NCI-H1417 (cell line): Measurements from ENCODE around the gene MFRP.

ENCODE experiments used
- DNase-seq, 3 experiments: peaks; one replicate each; lab custom pipeline; 2025; lab: John Stamatoyannopoulos, UW

Gene MFRP

DNA sequence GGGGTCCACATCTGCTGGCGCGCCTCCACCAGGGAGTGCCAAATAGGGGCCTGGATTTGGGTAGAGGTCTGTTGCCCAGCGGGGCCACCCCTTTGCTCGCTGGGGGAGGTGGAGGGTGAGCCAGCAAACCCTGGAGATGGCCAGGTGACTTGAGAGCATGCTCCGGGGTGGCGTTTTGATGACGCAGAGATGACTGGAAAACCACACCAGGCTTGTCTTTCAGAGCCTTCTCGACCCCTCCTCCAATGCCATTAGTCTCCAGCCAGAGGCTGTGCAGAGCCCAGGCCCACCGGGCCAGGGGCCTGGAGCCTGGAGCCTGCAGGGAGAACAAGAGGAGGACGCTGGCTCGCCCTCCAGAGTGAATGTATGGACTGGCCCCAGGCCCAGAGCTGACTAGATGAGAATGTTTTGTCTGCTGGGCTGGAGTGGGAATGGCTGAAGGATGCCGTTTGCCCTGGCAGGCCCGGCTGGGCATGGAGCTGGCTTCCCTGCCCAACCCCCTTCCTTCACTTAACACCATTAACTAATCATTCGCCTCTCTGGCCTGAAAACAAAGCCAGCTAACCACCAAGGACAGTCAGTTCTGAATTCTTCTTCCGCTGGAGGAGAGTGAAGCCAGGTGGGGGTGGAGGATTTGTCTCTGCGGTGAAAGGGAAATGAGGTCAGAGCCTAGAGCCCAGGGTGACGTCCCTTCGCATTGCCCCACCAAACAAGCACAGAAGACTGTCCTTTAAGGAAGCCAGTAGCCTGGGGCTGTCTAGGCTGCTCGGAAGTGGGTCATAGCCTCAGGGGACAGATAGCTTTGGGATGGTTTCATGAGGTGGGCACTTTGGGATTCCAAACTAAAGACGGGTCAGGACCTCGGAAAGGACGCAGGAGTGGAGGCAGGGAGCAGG, 28.0 kb downstream of the MFRP start:
- DNase-seq = no peak

DNA sequence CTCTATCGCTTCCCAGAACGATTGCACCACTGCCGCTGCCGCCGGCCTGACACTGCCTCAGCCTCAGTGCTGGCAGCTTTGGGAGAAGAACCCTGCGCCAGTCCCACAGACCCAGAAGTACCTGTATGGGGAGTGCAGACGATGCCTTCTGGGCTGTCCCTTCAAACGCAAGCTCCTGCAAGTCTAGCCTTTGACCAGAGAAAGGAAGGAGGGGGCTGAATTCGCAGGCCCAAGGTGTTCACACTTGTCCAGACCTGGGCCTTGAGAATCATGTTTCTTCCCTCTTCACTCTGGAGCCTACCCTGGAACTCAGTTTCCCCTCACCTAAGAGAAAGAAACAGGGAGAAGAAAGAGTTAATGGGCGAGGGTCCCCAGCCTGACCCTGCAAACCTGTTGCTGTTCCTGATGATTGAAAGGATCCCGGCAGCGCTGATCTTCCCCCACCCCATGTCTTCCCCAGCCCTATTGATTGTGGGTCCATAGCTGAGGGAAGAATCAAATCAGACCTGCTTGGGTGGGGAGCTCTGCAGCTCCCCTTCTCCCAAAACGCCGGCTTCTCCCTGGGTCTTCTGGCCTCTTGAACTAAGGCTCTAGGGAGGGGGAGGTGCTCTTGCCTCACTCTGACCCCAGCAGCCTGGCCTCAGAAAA, 28.8 kb downstream of the MFRP start:
- DNase-seq = no peak

DNA sequence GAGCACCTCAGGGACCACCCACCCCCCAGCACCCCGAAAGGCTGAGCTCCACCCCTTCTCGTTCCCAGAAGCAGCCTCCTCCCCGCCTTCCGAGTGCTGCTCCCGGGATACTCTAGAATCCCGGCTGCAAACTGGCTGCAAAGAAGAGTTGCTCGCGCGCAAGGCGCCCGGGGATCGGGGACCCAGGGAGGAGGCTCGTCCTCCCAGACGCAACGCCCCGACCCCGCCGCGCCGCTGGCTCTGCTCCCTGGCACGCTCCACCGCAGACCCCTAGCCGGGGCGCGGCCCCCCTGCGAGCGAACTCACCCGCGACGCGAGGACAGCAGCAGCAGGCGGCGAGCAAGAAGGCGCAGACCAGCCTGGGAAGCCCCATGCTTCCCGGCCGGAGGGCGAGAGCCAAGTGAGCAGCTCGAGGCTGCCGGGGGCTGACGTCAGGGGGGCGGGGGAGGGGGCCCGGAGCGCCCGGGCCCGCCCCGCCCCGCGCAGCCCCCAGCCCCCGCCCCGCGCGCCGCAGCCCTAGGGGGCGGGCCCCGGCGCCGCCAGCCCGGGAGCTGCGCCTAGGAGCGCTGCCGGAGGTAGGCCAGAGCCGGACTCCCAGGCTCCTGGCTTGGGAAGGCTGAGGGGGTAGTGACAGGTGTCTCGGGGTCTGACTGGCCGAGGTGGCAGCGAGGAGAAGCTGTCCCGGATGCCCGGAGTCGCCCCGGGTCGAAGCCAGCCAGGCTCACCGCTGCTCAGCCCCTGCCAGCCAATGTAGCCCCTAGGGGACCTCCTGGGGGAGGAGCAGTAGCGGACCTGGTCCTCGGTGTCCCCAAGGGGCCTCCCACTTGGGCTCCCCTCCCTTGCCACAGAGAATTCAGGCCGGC, 29.5 kb downstream of the MFRP start, which contains the start of gene MCAM:
Gene MCAM, minus strand, starts transcription at position 402 of the 863 bp plus-strand sequence. Its CDS starts 29 bp downstream, at position 373.
- peak in 2 of 3 experiments; percentile 73 to 77 for DNase-seq

DNA sequence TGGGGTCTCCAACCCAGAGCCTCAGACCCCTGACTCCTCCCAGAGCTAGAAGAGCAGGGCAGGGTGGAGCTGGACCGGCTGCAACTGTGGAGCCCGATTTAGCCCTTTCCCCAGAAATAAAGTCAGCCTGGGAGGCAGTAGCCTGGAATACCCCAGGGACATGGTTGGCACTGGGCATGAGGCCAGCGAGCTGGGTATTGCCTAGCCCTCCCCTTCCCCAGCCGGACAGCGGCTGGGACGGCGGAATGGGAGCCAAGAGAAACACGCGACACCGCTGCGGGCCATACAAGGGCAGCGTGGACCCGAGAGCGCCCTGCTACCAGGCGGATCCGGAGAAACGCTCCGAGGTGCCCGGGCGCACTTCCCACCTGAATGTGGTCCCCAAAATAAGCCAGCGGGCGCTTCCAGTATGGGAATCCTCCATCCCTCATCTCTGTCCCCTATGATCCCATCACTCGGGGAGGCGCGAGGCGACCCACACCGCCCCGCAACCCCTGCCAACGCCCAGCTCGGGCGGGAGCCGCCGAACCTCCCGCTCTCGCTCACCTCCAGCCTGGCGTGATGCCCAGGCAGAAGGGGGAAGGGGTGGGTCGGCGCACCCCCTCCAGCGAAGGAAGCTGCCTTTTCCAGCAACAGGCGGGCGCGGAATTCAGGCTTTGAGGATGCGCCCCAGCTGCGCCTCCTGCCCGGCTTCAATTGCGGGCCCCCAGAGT, 30.3 kb downstream of the MFRP start:
- DNase-seq = peak in 2 of 3 experiments; percentile 77 to 80

DNA sequence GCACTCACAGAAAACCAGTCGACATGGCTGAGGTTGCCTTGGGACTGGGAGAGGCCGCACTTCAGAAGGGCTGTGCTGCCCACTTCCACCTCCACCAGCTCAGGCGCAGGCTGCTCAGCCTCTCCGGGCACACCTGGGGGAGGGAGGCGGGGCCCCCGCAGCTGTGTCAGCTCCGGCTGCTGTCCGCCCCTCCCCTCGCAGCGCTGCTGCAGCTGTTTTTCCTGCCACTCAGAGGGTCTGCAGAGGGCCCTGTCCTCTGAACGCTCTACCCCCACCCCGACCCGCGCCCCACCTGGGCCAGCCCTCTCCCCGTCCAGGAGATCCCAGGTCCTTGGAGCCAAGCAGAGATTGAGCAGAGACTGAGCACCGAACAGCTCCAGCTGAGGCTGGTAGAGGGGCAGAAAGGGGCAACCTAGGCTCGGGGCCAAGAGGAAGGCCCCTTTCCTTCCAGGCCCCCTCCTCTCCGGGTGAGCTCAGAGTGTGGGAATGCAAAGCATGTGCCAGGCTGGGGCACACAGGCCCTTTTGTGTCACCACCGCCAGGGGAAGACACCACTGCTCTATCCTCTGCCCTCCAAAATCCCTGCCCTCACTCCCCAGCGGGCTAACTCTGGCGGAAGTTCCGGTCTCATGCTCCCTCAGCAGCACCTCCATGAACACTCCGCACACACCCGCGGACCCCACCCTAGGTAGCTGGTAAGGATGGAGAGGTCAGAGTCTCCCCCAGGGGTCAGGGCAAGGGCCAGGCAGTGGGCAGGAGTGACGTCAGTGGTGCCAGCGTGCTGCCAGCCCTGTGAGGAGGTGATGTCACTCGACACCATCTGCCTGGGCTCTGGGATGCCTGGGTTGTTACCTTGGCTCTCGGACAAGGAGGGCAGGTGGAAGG, 31.1 kb downstream of the MFRP start:
- DNase-seq = peak; percentile 36 to 80 (median 71)

DNA sequence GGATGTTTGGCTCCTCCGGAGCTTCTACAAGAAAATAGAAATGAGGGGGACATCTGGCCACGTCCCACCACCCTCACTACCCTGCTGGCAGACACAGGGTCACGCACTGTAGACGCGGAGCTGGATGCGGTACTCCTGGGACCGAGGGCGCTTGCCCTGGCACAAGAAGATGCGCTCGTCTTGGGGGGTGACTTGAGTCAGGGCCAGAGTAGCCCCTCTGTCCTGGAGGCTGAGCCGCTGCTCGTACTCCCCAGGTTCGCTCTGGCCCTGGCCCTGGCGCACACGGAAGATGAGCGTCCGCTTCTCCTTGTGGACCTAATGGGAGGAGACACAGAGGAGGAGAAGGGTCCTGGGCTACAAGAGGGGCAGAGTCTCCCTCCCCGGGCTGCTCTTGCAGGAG, 31.8 kb downstream of the MFRP start:
- DNase-seq = no peak

DNA sequence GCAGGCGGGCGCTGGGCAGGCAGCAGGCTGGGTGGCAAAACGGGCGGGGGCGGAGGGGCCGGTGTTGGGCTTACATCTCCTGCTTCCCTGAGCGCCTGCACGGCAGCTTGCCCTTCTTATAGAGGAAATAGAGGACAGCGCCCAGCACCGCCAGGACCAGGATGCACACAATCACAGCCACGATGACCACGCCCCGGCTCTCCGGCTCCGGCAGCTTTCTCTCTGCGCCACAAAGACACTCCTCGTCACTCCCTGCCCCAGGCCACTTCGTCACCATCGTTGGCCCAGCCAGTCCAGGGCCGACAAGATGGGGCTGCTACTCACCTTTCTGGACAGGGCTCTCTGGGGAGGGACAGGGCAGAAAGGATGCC, 35.8 kb downstream of the MFRP start:
- DNase-seq = no peak

DNA sequence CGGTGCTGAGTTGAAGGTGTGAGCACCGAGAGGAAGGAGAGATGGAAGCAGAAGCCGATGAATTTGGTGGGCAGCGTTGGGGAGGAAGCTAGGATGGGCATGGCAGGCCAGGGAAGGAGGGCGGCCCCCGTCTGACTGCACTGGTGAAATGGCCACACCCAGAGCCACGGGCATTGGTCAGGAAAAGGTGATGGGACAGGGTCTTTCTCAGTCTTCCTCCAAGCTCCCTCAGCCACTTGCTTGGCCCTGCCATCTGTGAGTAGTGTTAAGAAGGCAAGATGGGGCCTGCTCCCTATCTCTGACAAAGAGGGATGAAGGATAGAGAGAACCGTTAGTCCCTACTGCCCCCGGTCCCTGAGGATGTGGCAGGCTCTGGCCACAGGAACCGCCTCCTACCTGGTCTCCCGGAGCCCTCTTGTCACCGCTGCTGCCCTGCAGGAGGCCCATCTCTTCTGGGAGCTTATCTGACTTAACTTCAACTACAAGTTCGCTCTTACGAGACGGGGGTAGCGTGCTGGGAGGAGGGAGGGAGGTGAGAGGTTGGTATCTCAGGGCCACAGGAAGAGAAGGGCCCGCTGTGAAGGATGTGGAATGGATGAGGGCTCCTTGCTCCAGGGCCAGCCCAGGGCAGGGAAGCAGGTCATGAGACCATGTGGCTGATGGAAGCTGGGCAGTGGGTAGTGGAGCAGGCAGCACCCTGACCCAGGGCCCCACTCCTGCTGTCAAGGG, 36.4 kb downstream of the MFRP start:
- no peak for DNase-seq

DNA sequence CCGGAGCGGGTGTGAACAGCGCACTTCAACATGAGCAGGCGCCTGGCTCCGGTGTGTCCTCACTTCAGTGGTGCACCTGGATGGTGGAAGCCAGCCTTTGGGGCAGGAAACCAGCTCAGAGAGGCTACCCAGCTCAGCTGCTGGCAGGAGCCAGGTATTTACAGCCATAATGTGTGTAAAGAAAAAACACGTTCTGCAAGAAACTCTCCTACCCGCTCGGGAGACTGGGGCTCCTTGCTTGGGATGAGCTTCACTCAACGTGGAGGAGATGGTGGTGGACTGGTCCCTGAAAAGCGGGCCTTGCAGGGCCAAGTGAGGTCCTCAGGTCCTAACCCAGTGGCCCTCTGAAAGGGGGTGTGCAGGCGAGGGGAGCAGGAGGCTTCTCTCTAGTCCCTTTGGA, 37.1 kb downstream of the MFRP start:
- DNase-seq = no peak

DNA sequence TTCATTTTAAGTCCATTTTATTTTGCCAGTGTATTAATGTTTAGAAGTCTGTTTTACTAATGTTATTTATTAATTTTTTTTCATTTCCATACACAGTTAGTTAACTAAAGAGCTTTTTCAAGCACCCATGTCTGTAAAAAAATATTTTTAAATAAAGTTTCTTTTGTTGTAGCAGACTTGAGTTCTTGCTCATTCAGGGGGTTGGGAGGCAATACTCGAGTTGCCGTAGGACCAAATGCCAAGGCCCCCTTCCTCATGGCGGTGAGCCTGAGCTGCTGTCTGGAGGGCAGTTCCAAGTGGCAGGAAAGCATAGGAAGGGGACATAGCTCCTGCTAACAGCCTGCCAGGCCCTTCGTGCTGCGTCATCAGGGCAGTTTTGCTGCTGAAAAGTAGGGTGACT, 38.5 kb downstream of the MFRP start:
- no peak for DNase-seq

DNA sequence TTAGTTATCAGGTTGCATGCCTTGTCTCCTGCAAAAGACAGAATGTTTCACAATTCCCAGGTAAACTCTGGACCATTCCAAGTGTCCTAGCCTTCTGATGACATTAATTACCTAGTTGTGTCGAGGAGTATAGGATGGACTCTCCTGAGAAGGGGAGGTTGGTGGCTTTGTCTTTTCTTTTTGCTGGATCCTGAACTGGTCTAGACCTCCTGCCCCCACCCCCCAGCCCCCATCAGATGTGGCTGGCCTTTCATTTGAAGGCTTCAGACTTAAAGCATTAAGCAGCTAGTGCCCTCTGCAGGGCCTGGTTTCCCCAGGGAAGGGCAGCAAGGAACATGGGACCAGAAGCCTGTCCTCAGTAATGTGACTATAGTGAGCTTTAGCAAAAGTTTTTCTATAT, 39.3 kb downstream of the MFRP start:
- DNase-seq = peak in 1 of 3 experiments; percentile 53

DNA sequence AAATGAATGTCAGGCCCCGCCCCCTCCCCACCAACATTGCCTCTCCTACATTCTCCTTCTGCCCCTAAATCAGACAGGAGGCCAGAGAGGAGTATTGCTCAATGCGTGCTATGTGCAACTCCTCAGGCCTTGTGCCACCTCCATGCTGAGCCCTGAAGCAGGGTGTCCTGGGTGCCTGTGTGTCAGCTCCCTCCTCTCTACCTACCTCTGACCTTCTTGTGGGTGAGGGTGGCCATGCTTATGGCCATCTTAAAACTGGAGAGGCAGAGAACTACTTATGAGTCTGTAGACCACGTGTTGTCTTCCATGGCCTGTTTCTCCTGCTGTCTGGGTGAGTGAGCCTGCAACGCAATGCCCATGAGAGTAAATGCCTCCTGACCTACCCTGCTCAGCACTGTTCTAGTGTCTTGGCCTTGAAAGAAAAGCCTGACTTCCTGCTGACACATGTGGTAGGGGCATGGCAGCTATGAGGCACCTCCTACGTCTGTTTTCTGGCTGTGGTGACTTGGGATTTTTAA, 40.1 kb downstream of the MFRP start:
- DNase-seq = no peak

DNA sequence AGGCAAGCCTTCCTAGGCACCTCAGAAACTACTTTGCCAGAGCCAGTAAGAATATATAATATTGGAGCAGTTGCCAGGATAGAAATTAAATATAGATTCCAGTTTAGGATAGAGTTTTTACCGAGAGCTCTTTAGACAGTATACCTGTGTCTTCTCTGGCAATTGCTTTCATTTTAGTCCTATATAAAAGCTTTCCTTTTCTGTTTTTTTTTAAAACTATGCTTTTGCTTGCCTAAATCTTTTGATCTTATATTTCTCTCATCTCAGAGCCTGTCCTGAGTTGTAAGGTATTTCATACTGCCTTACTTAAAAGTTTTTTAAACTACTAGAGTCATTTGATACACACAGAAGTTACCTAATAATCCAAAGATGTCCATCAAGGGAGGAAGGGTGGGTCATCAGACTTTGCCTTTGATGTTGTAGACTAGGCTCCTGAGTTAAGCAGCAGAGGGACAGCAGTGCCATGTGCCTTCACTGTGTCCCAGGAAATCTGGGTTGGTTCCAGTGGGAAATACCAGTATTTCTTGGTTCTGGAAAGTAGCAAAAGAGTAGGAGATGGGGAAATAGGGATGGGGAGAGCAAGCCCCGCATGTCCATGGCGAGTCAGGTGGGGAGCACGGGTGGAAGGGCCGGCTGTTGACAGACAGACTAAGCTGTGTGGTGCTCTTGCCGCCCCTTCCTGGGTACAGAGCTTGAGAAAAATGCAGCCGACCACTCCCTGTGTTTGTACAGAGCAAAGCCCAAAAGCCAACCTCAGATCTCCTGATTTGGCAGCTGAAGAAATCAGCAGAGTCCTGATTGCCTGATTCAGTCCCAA, 40.7 kb downstream of the MFRP start:
- no peak for DNase-seq

DNA sequence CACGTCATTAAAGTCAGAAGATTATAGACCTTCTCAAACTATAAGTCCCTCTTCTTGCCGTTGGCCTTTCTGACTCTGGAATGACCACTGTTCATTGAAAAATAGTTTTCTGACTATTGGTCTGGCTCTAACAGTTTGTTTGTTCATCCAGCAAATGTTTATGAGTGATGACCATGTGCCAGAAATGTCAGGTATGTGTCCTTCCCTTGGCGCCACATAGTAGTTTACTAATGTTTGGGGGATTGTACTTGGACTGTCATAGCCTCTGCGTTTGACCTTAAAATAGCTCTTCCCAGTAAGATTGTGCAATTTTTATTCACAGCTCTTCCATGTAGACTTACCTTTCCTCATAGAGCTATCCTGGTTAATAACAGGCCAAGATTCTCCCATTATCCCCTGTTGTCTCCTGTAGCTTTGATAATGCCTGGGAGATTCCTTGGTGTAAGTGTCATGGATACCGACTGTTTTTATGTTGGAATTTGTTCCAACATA, 43.2 kb downstream of the MFRP start:
- DNase-seq = no peak

DNA sequence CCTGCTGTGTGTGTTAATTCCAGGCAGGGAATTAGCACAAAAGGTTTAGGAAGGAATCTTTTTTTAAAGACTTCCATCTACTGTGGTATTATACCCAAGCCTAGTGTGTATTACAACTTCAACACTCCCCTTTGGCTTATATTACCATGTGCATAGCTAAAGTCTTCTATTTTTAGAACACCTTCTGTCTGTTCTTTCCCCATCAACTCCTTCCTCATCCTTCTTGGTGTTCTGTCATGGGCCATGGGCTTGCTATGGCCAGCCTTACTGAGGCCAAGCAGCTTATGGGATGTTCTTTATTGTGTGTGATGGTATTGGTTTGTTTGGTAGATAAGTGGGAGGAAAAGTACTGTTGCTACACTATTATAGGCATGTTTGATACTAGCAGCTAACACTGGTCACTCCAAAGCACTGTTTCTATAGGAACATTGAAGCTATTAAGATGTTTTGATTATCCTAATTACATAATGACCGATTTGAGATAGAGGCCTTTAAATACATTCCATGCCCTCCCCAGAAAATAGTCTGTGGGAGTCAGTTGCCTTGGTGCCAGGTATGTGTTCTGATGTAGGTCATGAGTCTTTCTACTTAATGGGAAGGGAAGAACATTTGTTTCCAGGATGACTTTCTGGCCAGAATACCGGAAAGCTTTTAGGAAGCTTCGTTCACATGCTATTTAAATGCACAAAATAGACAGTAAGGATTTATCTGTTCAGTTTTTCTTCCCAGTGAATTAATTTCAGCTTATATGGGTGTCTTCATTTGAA, 46.1 kb downstream of the MFRP start:
- DNase-seq = peak in 1 of 3 experiments; percentile 16

DNA sequence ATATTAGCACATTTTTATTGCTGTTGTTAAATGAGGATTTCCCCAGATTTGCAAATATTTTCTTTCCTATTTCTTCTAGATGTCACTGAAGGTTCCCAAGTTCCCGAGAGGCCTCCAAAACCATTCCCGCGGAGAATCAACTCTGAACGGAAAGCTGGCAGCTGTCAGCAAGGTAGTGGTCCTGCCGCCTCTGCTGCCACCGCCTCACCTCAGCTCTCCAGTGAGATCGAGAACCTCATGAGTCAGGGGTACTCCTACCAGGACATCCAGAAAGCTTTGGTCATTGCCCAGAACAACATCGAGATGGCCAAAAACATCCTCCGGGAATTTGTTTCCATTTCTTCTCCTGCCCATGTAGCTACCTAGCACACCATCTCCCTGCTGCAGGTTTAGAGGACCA, 47.1 kb downstream of the MFRP start:
- DNase-seq = no peak

DNA sequence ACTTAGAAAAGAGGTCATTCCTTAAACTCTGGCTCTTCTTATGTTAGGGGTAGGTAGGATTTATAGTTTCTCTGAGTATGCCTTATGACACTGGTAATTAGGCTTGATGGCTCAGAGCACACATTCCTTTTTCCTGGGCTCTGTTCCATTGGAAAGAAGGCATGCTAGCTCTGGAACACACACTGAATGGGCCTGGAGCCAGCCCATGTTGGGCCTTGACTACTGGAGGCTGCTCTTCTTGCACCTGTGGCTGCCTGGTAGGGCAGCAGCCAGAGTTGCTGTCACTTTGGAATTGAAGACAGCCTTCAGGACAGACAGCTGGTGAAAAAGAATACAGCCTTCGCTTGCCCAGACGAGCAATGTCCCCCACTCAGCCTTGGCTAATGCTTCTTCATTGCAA, 47.8 kb downstream of the MFRP start:
- no peak for DNase-seq

DNA sequence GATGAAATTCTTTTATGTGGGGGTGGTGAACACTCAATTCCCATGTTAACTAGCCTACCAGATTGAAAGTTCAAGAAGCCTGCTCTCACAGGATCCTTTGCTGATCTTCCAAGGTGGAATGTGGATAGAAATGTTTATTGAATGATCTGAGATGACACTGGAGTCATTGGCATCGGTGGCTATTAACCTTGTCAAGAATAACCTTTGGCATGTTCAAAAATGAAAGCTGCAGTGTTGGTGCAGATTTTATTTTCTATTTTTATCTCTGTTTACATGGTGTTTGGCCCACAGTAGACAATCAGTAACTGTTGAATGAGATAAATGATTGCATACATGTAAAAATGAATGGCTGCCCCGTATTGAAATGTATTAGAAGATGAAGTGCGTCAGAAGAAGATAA, 48.6 kb downstream of the MFRP start:
- no peak for DNase-seq
